ENCODE data around the gene KCNJ12.
"Not testable (repeated sequence)": the region's sequence is repeated elsewhere in the genome, so short reads cannot be mapped to it uniquely, and the experiment has no call there.

KCNJ12 gene

DNA sequence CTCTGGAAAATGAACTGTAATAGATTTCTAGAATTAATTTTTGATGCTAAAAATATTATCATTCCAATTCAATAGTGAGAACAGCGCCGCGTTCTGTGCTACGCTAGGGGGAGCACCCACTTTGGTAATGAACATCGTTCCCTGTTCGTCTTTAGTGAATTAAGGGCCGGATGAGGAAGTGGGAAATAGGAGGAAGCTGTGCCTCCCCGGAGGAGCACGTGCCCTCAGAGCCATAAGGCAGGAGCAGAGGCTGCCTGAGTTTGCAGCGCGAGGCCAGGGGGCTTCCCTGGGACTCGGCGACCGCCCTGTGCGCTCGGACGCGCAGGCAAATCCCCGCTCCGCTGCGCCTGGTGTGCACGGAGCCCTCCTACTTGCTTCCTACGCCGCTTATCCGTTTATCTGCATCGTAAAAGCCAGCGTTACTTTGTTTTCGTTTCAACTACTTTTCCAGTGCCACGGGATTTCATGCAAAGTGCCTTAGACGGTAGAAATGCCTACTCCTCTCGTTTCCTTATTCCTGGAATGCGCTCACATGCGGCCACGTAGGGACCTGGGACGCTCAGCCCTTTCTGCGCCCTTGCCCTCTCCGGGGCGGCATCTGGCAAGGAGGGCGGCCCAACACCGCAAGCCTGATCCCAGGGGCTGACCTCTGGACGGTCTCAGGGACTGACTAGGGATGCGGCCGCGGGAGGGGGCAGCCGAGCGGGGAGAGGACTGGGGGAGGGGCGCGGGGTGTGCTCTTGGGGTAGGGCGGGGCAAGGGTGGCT lies 76.4 kb downstream of the KCNJ12 start:
- DNase-seq (ENCODE audit: low read depth) = peak; percentile 39

DNA sequence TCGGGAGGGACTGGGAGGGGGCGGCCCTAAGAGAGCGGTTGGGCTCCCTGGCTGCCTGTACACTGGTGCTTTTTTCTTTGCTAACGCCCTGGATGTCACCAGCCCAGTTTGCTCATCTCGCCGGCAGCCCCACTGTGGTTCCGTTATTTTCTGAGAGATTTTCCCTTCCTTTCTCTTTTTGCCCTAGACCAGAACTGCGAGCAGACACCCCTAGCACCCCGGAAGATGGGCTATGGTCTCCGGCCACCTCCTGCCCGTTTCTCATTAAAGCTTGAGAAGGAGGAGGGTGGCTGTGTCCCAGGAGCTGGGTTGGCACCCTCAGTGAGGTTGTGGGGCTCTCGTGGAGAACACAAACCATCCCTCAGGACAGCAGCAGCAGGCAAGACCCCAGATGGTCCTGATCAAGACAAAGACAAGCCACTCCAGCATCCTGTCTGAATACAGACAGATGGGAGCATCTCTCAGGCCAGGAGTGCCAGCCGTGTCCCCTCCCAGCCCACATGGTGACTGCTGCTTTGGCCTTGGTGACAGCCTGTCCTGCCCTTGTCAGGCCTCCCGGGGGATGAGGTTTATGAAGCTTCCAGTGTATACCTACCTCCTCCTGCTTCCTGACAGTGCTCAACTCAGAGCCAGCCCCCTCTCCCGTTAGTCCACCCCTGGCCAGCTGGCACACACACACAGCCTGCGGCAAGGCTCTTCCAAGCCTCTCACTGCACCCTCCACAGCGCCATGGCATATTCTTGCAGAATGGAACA lies 77.2 kb downstream of the KCNJ12 start:
- DNase-seq (ENCODE audit: low read depth) = no peak

DNA sequence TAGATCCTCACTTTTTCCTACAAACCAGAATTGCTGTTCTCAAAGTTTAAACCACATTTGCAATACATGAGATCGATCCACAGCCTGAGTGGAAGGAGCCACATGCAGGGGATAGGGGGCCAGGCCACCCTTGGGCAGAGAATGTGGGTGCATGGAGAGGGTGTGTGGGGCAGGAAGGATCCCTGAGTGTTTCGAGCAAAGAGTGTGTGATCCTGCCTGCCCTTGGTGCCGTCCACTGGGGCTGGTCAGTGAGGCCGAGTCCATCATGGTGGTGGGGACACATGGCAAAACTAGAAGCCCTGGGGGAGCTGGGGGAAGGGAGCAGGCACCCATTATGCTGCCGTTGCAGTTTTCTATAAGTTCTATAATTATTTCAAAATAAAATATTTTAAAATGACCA lies 77.8 kb downstream of the KCNJ12 start:
- DNase-seq (ENCODE audit: low read depth) = not testable (repeated sequence)

DNA sequence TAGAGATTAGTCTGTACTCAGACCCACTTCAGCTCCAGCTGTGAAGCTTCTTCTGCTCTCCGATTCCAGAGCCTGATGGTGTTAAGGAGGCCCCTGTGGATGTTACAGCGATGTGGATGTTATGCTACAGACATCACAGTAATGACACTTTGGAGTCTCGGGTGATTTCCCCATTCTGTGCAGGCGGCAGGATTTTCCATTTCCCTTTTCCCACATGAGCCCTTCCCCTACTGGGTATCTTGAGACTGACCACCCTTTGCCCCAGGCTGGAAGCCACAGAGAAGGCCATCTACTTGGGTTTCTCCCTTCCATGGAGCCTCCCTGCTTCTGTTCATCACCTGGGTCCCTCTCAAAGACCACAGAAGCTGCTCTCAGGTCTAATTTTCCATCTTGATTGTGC lies 78.3 kb downstream of the KCNJ12 start:
- DNase-seq (ENCODE audit: low read depth) = no peak

DNA sequence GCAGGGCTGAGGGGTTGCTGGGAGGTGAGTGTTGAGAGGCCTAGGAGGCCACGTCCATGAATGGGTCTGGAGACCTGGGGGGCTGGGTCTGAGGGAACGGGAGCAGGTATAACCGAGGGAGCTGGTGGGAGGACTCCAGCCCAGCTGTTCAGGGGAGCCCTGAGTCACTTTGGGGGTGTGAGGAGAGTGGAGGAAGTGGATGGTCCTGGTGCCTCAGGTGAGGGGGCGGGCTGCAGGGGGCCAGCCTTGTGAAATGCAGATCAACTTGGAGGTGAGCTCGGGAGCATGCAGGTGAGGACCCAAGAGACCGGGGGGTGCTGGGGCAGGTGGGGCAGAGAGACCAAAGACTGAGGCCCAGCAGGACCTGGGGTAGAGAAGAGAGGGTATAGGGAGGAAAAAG lies 79.6 kb downstream of the KCNJ12 start:
- no peak for DNase-seq (ENCODE audit: low read depth)

DNA sequence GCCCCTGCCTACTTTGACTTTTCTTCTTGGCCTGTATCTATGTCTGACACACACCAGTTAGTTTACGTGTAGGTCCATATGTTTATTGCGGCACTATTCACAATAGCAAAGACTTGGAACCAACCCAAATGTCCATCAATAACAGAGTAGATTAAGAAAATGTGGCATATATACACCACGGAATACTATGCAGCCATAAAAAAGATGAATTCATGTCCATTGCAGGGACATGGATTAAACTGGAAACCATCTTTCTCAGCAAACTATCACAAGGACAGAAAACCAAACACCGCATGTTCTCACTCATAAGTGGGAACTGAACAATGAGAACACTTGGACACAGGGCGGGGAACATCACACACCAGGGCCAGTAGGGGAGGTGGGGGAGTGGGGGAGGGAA lies 80.3 kb downstream of the KCNJ12 start:
- not testable (repeated sequence) for DNase-seq (ENCODE audit: low read depth)

DNA sequence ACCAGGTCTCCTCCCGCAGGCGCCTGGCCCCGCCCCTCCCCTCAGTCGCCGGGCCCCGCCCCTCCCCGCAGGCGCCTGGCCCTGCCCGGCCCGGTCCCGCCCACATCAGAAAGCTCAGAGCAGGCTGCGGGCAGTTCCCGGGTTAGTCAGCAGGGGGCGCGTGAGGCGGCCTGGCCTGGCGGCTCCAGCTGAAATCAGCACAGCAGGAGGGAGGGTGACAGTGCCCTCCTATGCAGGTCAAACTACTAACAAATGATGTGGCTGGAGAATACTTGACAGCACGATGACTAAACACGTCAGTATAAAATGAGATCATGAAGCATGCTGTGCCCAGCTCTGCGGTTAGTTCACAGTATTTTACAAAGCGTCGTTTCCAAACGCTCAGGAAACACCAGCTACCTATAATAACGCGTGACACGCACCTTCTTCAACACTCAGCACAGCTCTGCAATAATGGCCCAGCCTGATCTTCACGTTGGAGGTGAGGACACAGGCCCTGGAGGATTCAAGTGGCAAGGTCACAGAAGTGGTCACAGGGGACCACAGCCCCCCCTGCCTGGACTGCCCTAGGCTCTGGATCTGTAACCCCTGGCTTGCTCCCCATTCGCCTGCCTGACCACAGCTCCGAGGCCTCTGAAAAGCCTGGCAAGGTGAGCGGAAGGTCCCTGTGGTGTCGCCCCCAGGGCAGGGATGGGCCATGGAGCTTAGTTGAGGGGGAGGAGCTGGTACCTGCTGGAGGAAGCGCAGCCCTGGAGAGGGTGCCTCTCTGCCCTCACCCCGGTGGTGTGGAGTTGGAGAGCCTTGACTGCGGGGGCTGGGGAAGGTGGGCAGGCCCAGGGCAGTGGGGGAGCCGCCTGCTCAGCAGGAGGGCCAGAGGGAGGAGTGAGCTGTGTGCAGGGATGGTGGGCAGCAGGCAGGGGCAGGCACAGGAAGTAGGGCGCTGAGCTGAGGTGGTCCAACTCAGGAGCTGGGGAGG lies 81.2 kb downstream of the KCNJ12 start:
- peak; percentile 76 for DNase-seq (ENCODE audit: low read depth)

DNA sequence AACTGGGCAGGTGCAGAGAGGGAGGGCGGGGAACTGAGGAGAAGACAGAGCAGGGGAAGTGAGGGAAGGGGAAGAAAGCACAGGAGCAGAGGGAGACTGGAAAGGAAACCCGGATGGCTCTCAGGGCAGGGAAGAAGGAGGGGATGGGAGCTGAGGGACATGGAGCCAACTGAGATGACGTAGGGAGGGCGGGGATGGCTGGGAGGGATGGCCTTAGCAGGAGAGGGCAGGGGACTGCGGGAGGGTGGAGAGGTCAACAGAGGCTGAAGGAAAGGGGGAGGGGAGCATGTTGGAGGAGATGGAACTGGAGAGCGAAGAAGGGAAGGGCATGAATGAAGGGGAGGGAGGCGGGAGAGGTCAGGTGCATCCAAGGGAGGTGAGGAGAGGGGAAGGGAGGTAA lies 81.9 kb downstream of the KCNJ12 start:
- no peak for DNase-seq (ENCODE audit: low read depth)

DNA sequence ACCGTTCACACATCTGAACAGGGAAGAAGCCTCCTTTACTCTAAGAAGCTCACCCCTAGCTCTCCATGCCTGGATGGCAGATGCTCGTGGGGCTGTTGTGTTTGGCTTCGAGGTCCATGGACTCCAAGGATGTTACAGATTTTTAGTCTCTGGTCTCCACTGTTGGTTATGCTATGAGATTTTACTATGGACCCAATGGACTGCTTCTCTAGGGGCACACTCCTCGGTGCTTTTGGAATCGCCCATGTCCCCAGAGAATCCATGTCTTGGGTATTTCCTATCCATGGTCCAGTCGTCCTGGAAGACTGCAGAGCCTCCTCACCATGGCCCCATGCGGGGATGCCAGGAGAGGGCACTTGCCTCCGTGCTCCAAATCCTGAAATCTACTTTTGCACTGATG lies 83.4 kb downstream of the KCNJ12 start:
- DNase-seq (ENCODE audit: low read depth) = no peak

DNA sequence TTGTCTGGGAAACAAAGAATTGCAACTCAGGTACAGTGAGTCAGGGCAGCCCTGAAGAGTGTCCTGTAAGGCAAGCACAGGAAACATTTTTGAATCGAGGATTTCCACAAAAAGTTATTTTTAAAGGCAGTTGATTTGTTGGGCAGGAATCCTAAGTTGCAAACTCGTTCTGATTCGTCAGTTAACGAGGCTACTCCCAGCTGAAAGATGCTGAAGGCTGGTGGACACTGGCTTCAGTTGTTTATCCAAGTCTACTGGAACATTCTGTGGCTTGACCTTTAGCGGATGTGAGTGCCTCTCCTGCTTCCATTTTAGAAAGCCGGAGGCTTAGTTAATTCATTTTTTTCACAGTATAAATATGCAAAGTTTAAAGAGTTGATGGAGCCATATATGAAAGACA lies 84.2 kb downstream of the KCNJ12 start:
- no peak for DNase-seq (ENCODE audit: low read depth)

DNA sequence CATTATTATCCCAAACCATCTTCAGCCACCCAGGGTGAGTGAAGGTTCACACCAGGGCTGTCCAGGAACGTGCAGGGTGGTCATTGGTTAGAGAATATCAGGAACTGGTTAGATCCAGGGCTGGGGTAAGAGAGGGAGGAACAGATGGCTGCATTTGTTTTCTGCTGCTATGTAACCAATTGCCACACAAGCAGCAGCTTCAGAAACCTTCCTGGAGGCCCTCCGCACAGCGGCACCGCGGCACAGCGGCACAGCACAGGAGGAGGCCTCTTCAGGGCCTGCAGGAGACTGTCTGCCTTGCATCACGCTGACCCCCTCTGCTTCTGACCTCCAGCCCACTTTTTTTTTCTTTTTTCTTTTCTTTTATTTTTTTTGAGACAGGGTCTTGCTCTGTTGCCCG lies 86.1 kb downstream of the KCNJ12 start:
- DNase-seq (ENCODE audit: low read depth) = no peak

DNA sequence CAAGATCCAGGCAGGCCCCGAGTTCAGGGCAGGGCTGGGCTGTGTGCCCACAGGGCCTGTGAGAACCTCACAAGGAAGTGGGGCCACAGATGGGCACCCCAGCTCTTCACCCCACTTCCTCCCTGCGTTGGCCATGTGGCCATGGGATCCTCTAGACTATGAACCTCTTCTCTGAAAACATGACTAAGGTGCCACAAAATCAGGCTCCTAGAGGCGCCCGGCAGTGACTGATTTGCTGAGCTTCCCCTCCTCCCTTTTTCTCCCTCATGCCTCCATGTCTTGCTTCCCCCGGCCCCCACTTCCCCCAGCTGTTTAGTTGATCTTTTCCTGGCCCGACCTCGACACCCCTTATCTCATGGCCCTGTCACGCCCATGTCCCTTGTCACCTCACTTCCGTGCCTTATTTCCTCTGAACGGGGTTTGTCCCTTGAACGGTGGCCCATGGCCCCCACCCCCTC lies 87.1 kb downstream of the KCNJ12 start:
- DNase-seq (ENCODE audit: low read depth) = no peak

DNA sequence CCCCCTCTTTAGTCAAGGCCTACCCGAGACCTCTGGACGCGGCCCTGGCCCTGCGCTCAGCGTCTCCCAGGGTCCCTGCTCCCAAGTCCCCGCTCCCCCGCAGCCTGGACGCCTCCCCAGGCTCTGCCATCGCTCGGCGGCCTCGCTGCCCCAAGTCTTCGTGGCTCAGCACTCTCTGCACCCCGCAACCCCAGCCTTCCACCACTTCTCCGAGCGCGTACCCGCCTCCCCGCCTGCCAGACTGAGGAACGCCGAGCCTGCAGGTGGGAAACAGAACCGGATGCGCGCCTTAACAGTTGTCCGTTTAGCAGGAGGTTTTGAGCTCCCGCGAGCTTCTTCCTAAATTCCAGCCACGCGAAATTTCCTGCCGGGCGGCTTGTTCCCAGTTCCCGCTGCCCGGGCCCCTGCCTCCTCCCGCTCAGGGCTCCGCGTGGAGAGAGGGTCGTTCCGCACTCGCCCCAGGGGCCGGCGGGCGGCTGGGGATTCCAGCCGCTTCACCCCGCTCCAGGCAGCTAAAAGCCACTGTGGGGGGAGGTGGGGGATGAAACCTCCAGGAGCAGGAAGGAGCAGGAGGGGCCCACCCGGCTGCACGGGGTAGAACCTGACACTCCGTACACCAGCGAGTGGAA lies 87.7 kb downstream of the KCNJ12 start:
- no peak for DNase-seq (ENCODE audit: low read depth)

DNA sequence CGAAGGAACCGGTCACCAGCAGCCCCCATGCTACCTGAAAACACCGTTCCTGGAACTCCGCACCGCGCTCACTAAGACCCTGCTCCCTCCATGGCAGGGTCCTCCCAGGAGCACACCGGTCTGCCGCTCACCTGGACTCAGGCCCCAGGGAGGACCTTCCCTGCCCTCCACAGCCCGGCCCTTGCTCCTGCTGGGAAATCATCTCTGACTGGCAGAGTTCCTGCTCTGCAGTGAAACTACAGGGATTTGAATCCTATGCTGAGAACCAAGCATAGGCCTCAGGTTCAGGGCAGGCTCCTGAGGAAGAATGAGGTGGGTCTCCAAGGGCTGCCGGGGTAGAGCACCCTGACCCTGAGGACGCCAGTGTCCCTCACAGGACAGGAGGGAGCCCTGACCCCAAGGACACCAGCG lies 88.5 kb downstream of the KCNJ12 start:
- no peak for DNase-seq (ENCODE audit: low read depth)

DNA sequence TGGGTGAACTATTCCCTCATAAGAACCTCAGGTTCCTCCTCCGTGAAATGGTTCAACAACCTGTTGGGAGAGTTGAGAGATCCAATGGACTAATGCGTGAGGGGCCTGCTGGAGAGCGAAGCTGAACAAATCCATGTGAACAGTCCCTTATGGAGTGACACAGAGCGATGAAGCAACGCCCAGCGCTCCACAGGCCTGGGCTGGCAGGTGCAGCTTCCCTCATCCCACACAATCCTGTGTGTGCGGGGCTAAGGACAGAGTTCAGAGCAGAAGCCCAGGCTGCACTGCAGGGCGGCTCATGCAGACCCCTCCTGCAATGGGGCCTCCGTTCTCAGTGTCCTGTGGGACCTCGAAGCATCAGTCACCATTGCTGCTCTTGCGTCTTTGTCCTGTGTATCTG lies 90.4 kb downstream of the KCNJ12 start:
- no peak for DNase-seq (ENCODE audit: low read depth)

DNA sequence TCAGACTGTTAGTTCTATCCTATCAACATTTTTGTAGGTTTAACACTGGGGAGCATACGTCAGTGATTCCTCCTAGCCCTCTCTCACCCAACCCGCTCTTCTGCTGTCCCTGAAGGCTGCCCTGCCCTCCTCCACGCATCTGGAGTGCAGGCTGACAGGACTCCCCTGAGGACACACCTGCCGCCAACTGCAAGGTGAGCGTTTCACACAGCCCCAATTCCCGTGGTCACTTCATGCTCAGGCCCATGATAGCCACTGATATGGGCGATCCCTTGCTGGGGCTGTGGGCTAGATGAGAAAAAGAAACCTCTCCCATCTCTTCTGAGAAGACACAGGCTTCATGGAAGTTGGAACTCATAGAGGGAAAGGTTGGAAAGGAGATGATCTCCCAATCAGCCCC lies 91.0 kb downstream of the KCNJ12 start:
- no peak for DNase-seq (ENCODE audit: low read depth)

DNA sequence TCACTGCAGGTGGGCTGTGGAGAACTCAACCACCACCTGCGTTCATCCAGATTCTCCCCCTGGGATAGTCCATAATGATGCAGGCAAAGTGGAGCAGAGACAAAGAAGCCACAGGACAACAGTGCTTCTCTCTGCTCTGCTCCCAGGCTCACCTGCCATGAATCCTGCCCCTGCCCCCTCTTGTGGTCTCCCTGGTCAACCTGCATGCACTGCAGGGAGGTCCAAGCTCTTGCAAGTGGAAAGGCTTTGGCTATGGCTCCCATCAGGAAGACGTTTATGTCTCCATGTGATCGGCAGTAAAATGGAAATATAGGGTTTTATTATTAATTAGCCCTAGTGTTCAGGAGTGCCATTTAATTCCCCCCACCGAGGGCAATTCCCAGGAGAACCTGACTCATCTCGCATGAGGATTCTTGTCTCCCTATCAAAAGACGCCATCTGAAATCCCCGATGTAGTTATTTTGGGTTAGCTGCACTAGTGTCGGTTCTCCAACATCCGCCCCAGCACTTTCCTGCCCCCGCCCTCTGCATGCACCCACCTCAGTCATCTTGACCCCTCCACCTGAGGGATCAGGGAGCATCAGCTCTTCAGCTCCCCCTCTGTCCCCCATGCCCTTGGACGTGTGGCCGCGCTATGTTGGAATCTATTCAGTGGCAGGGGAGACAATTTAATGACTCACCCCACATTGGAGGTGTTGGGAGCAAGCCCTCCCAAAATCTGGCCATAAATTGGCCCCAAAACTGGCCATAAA lies 91.8 kb downstream of the KCNJ12 start:
- no peak for DNase-seq (ENCODE audit: low read depth)

Measured in GM04504 (cell line).